GM18507 (cell line): ENCODE results near the gene IKZF3.
"Not testable (repeated sequence)": the region's sequence is repeated elsewhere in the genome, so short reads cannot be mapped to it uniquely, and the experiment has no call there.

ENCODE experiments used
- DNase-seq: peaks from one replicate; pipeline ENCODE4 v3.0.0; 2011; ENCODE audit warnings: low read depth; ENCODE audit not compliant: insufficient read length; ENCODE audit errors: extremely low spot score
- FAIRE-seq: peaks from 2 replicates; lab custom pipeline; 2011; peaks lifted over from hg19 to GRCh38; lab: Jason Lieb, UNC

IKZF3 gene

GRCh38 chr17:39764171-39764570 is 99.9 kb downstream of the IKZF3 start:
- DNase-seq, FAIRE-seq: not testable (repeated sequence)

GRCh38 chr17:39763051-39763820 is 100.9 kb downstream of the IKZF3 start:
- FAIRE-seq (no peak), DNase-seq (no peak)

- DNase-seq (no peak), FAIRE-seq (no peak)
Measured at GRCh38 chr17:39761861-39762496, 102.1 kb downstream of the IKZF3 start.

- no peak for DNase-seq
Measured at GRCh38 chr17:39759204-39759603, 104.9 kb downstream of the IKZF3 start.

GRCh38 chr17:39757931-39758873 is 105.9 kb downstream of the IKZF3 start:
- peak; percentile 95 for FAIRE-seq

More at GRCh38 chr17:39759204-39759603, 104.9 kb downstream of the IKZF3 start:
- FAIRE-seq = no peak

GRCh38 chr17:39757176-39757662 is 106.9 kb downstream of the IKZF3 start:
- no peak for FAIRE-seq
- DNase-seq = no peak

More at GRCh38 chr17:39757931-39758873, 105.9 kb downstream of the IKZF3 start:
- DNase-seq = no peak

GRCh38 chr17:39756380-39757079 is 107.6 kb downstream of the IKZF3 start:
- no peak for FAIRE-seq
- no peak for DNase-seq

- FAIRE-seq (peak; percentile 99), DNase-seq (no peak)
Measured at GRCh38 chr17:39755554-39756379, 108.3 kb downstream of the IKZF3 start.

GRCh38 chr17:39754958-39755553 is 109.1 kb downstream of the IKZF3 start:
- no peak for FAIRE-seq

GRCh38 chr17:39754161-39754957 is 109.8 kb downstream of the IKZF3 start:
- FAIRE-seq (no peak), DNase-seq (peak; percentile 88)

More at GRCh38 chr17:39754958-39755553, 109.1 kb downstream of the IKZF3 start:
- DNase-seq = no peak

- DNase-seq (peak; percentile 58), FAIRE-seq (peak; percentile 67)
Measured at GRCh38 chr17:39753514-39754160, 110.5 kb downstream of the IKZF3 start.

GRCh38 chr17:39752241-39752881 is 111.8 kb downstream of the IKZF3 start:
- DNase-seq (no peak), FAIRE-seq (no peak)

- no peak for FAIRE-seq
- no peak for DNase-seq
Measured at GRCh38 chr17:39751637-39752036, 112.5 kb downstream of the IKZF3 start.

- FAIRE-seq (no peak), DNase-seq (no peak)
Measured at GRCh38 chr17:39751016-39751543, 113.0 kb downstream of the IKZF3 start.

GRCh38 chr17:39750131-39751015 is 113.7 kb downstream of the IKZF3 start:
- no peak for DNase-seq

More at GRCh38 chr17:39750131-39751015, 113.7 kb downstream of the IKZF3 start:
- no peak for FAIRE-seq
